ENCODE results near the gene EGFLAM. TPM values are rescaled to one million over a fixed set of nuclear protein-coding genes. Genes with fewer than 3 reads are reported as not detected.

Gene EGFLAM
- total RNA-seq, 1 experiment from 2014 or later, result 0.33 TPM

GRCh38 chr5:38378579-38378978 lies 120.2 kb downstream of the EGFLAM start:
- TF ChIP-seq CTCF (conservative IDR thresholded peaks at IDR 0.05), result no peak
- Histone ChIP-seq H4K91ac (ENCODE audit: insufficient read length, low read depth, low read length) (no peak overlapping the region), H3K4ac (ENCODE audit: low read depth, low read length) (no peak overlapping the region), H3K56ac (ENCODE audit: insufficient read length, low read depth, low read length) (no peak overlapping the region), H2BK5ac (ENCODE audit: insufficient read length, low read length) (no peak overlapping the region), H3K79me2 (ENCODE audit: insufficient read depth, low read length) (no peaks in the 10 kb centered on the region), H3K9me3 (ENCODE audit: control insufficient read depth, low read depth, low read length) (no peaks in the 10 kb centered on the region), H4K20me1 (ENCODE audit: control insufficient read depth, insufficient read depth, insufficient read length) (no peaks in the 10 kb centered on the region), H3T11ph (ENCODE audit: low read length) (no peak overlapping the region), H3K27ac (ENCODE audit: insufficient read length, low read depth, low read length) (no peak overlapping the region), H3K23ac (ENCODE audit: insufficient read length, low read depth, low read length) (no peak overlapping the region), H3K4me1 (ENCODE audit: insufficient read depth, low read length) (peaks cover 6% of the 10 kb centered on the region; the same call in 1 of the 2 replicates), H2BK12ac (ENCODE audit: insufficient read length, low read depth, low read length) (no peak overlapping the region), H2AK5ac (ENCODE audit: insufficient read length, low read length) (no peak overlapping the region), H2BK15ac (ENCODE audit: low read depth, low read length) (no peak overlapping the region), H3K18ac (ENCODE audit: insufficient read length, low read depth, low read length) (no peak overlapping the region), H2BK20ac (ENCODE audit: low read depth, low read length, poor library complexity, severe bottlenecking) (no peak overlapping the region), H3K4me2 (ENCODE audit: insufficient read depth, insufficient read length, low read length) (no peak overlapping the region), H2BK120ac (ENCODE audit: low read depth, low read length, poor library complexity, severe bottlenecking) (no peak overlapping the region), H3K9ac (ENCODE audit: extremely low read depth, insufficient read length, low read length) (no peak overlapping the region), H4K8ac (replicated peaks; ENCODE audit: insufficient read length, low read depth, low read length) (no peak overlapping the region), H4K5ac (ENCODE audit: insufficient read length, low read depth, low read length) (no peak overlapping the region), H3K79me1 (ENCODE audit: insufficient read depth, low read depth, low read length, poor library complexity, severe bottlenecking) (no peaks in the 10 kb centered on the region), H3K27me3 (ENCODE audit: insufficient read depth, low read length) (peaks cover 2% of the 10 kb centered on the region; the same call in 1 of the 2 replicates), H2AFZ (ENCODE audit: low read length) (no peak overlapping the region), H3K14ac (ENCODE audit: insufficient read depth, low read length) (no peak overlapping the region), H3K23me2 (ENCODE audit: insufficient read length, low read depth, low read length, poor library complexity, severe bottlenecking) (no peaks in the 10 kb centered on the region)
- no peak for DNase-seq
- Mint-ChIP-seq H3K9me3 (no peaks in the 10 kb centered on the region; a peak in 1 of 5 replicates), H3K36me3 (ENCODE audit: insufficient read depth in 1 of 3, low read depth in 3 of 3) (no peaks in the 10 kb centered on the region), H3K27me3 (ENCODE audit: low read depth) (peaks cover 7% of the 10 kb centered on the region), H3K4me3 (no peak overlapping the region), H3K4me1 (peaks cover 33 to 66% of the 10 kb centered on the region in 2 experiments), H3K27ac (no peak overlapping the region; a peak in 1 of 7 replicates)
- WGBS (ENCODE audit: extremely low coverage, insufficient read length, low lambda C conversion rate), result no CpG with 5 or more reads among the region's 1 CpG
